PC-3 (cell line): ENCODE results near the gene ALDH3B2. TPM values are rescaled to one million over a fixed set of nuclear protein-coding genes. Genes with fewer than 3 reads are reported as not detected.

Experiments
- ATAC-seq: fragments of 200-7000 bp; cut with Tn5 transposase; 2 replicates; pipeline ENCODE4 v1.9.1; 2020; ENCODE audit warnings: mild to moderate bottlenecking, moderate library complexity
- BruUV-seq: library from RNA; stranded (reverse); fragments of 400-500 nt; replicated peaks from 2 replicates; lab custom pipeline; 2021; lab: Mats Ljungman, UMichigan
- CTCF ChIA-PET: fragments of 300-600 bp; sonication (Branson Sonifier 250); formaldehyde crosslinking; loops from one replicate; lab custom pipeline; 2022; ENCODE audit warnings: antibody characterized with exemption; lab: Charles Lee
- POLR2A ChIA-PET: fragments of 300-600 bp; sonication (Branson Sonifier 250); formaldehyde crosslinking; loops from one replicate; lab custom pipeline; 2022; ENCODE audit warnings: antibody characterized with exemption; ENCODE audit not compliant: unreplicated experiment; lab: Charles Lee
- DNase-seq: peaks from one replicate; pipeline ENCODE4 v3.0.0-alpha.2; 2015
- H2AFZ ChIP-seq: fragments of 300-600 bp; sonication (generic); 2 replicates; pipeline ENCODE4 v1.6.0; 2016; ENCODE audit warnings: antibody characterized with exemption, low read length
- H3F3A ChIP-seq: fragments of 300-600 bp; sonication (generic); one replicate; pipeline ENCODE4 v1.6.0; 2017; ENCODE audit warnings: antibody characterized with exemption, low read length, control low read depth, mild to moderate bottlenecking; ENCODE audit not compliant: unreplicated experiment
- H3K27ac ChIP-seq: fragments of 300-600 bp; sonication (generic); 2 replicates; pipeline ENCODE4 v1.5.1; 2016; ENCODE audit warnings: mild to moderate bottlenecking, low read length
- H3K27me3 ChIP-seq: fragments of 300-600 bp; sonication (generic); 2 replicates; pipeline ENCODE4 v1.6.1; 2016; ENCODE audit warnings: low read length, mixed read lengths
- H3K36me3 ChIP-seq: fragments of 300-600 bp; sonication (generic); 2 replicates; pipeline ENCODE4 v1.6.1; 2016; ENCODE audit warnings: low read depth, mixed run types, low read length, mixed read lengths
- H3K4me1 ChIP-seq: fragments of 300-600 bp; sonication (generic); 2 replicates; pipeline ENCODE4 v1.5.1; 2016; ENCODE audit warnings: low read length; ENCODE audit not compliant: insufficient read depth
- H3K4me2 ChIP-seq: fragments of 300-600 bp; sonication (generic); 2 replicates; pipeline ENCODE4 v1.6.0; 2016; ENCODE audit warnings: low read length
- H3K4me3 ChIP-seq: fragments of 300-600 bp; sonication (generic); 2 replicates; pipeline ENCODE4 v1.5.1; 2016; ENCODE audit warnings: mild to moderate bottlenecking, low read length, mixed read lengths
- H3K79me2 ChIP-seq: fragments of 300-600 bp; sonication (generic); 2 replicates; pipeline ENCODE4 v1.6.1; 2017; ENCODE audit warnings: low read length, mixed read lengths
- H3K9ac ChIP-seq: fragments of 300-600 bp; sonication (generic); 2 replicates; pipeline ENCODE4 v1.6.0; 2016; ENCODE audit warnings: mild to moderate bottlenecking, low read length
- H3K9me2 ChIP-seq: fragments of 300-600 bp; sonication (generic); replicated peaks from 2 replicates; pipeline ENCODE4 v1.6.1; 2016; ENCODE audit warnings: mixed run types, low read length, mixed read lengths
- H3K9me3 ChIP-seq: fragments of 300-600 bp; sonication (generic); 2 replicates; pipeline ENCODE4 v1.6.1; 2016; ENCODE audit warnings: low read length, mixed read lengths
- H4K20me1 ChIP-seq: fragments of 300-600 bp; sonication (generic); 2 replicates; pipeline ENCODE4 v1.6.1; 2016; ENCODE audit warnings: low read length, mixed read lengths
- CTCF ChIP-seq: fragments of 300-600 bp; sonication (generic); conservative IDR thresholded peaks from 2 replicates; pipeline ENCODE4 v1.5.1; 2017; ENCODE audit warnings: antibody characterized with exemption, low read depth, mild to moderate bottlenecking, low read length
- EZH2 ChIP-seq: fragments of 300-600 bp; sonication (generic); IDR thresholded peaks from one replicate; pipeline ENCODE4 v1.6.1; 2017; ENCODE audit warnings: antibody characterized with exemption, mild to moderate bottlenecking, low read length; ENCODE audit not compliant: unreplicated experiment
- EZH2phosphoT487 ChIP-seq: fragments of 300-600 bp; sonication (generic); IDR thresholded peaks from 2 replicates; pipeline ENCODE4 v1.6.1; 2018; ENCODE audit warnings: mild to moderate bottlenecking, antibody characterized with exemption, low read length, borderline replicate concordance
- intact Hi-C: fragments of 100-400 bp; cut with micrococcal nuclease; formaldehyde crosslinking; loops from 2 replicates; pipeline ENCODE4 v1.9.0; 2023
- total RNA-seq: library from RNA; depleted of rRNA; stranded (reverse); fragments of >200 nt; gene quantifications from 2 replicates; pipeline ENCODE4 v1.2.3, GENCODE V29; 2014

Gene ALDH3B2
- total RNA-seq, 1 experiment from 2014 or later = not detected

- no peaks in the 10 kb centered on the region for H3K27me3 ChIP-seq
- no peaks in the 10 kb centered on the region for H3K9me3 ChIP-seq
- no peak overlapping the region for H3K9ac ChIP-seq
- H2AFZ ChIP-seq = no peak overlapping the region
- POLR2A ChIA-PET = no interaction called here
- H3K9me2 ChIP-seq = no peaks in the 10 kb centered on the region
- H3K4me3 ChIP-seq = no peak overlapping the region
- intact Hi-C loops = no loop called here
- H3K4me2 ChIP-seq = no peak overlapping the region
- H3K4me1 ChIP-seq = peaks cover 16% of the 10 kb centered on the region
- H4K20me1 ChIP-seq = no peaks in the 10 kb centered on the region
- H3K27ac ChIP-seq = no peak overlapping the region
- H3K36me3 ChIP-seq = no peaks in the 10 kb centered on the region
- H3K79me2 ChIP-seq = no peaks in the 10 kb centered on the region
- CTCF ChIA-PET = no interaction called here
- no TSS peak for BruUV-seq
- DNase-seq = no peak
- no peak for ATAC-seq
- TF ChIP-seq EZH2phosphoT487 = no peak
- no peak for TF ChIP-seq CTCF
- no peak for TF ChIP-seq EZH2
- no peaks in the 10 kb centered on the region for H3F3A ChIP-seq
These were observed 21.2 kb upstream of the ALDH3B2 start for GRCh38 chr11:67695606-67696005.

- Histone ChIP-seq H3K9me3 (no peaks in the 10 kb centered on the region), H3K4me3 (peak overlapping the region; percentile 45; the same call in 1 of the 2 replicates), H3F3A (no peaks in the 10 kb centered on the region), H3K4me2 (peak overlapping the region; percentile 45), H3K9me2 (no peaks in the 10 kb centered on the region), H4K20me1 (no peaks in the 10 kb centered on the region), H2AFZ (peak overlapping the region; percentile 46; the same call in 1 of the 2 replicates), H3K4me1 (peaks cover 10% of the 10 kb centered on the region), H3K36me3 (no peaks in the 10 kb centered on the region), H3K27me3 (no peaks in the 10 kb centered on the region), H3K9ac (no peak overlapping the region), H3K79me2 (no peaks in the 10 kb centered on the region), H3K27ac (no peak overlapping the region)
- no peak for TF ChIP-seq EZH2
- TF ChIP-seq CTCF = no peak
- no peak for TF ChIP-seq EZH2phosphoT487
- ChIA-PET POLR2A (no interaction called here), CTCF (no interaction called here)
- intact Hi-C loops = no loop called here
- ATAC-seq = no peak
- BruUV-seq = no TSS peak
- no peak for DNase-seq
These were observed 20.6 kb upstream of the ALDH3B2 start for GRCh38 chr11:67694875-67695555.

- H3K9ac ChIP-seq = no peak overlapping the region
- POLR2A ChIA-PET = no interaction called here
- no peak overlapping the region for H3K27ac ChIP-seq
- H3K9me3 ChIP-seq = no peaks in the 10 kb centered on the region
- no peak overlapping the region for H3K4me2 ChIP-seq
- CTCF ChIA-PET = interaction anchor here (0.6 to 1.5 kb wide), 2 partner anchors 26 to 289 kb away, joined by 3 to 8 read pairs; no protein-coding TSS in a partner anchor
- H3K4me3 ChIP-seq = no peak overlapping the region
- TF ChIP-seq CTCF = peak; percentile 73
- TF ChIP-seq EZH2 = no peak
- no peaks in the 10 kb centered on the region for H3K79me2 ChIP-seq
- H3K4me1 ChIP-seq = no peaks in the 10 kb centered on the region
- DNase-seq = peak; percentile 29
- 0 out of 2 replicates have a peak, but pooled peaks have one; percentile 48 for ATAC-seq
- H3F3A ChIP-seq = no peaks in the 10 kb centered on the region
- H3K27me3 ChIP-seq = no peaks in the 10 kb centered on the region
- BruUV-seq = no TSS peak
- no peaks in the 10 kb centered on the region for H3K9me2 ChIP-seq
- no peaks in the 10 kb centered on the region for H3K36me3 ChIP-seq
- intact Hi-C loops = loop anchor here (1.0 kb wide), 1 partner anchor 26 kb away; no protein-coding TSS in a partner anchor
- no peak overlapping the region for H2AFZ ChIP-seq
- H4K20me1 ChIP-seq = no peaks in the 10 kb centered on the region
These were observed 16.7 kb upstream of the ALDH3B2 start for GRCh38 chr11:67691149-67691548.
